IgD-negative memory B cell (primary cell): ENCODE results near the gene RBM18. TPM values are rescaled to one million over a fixed set of nuclear protein-coding genes. Genes with fewer than 3 reads are reported as not detected.
A peak's percentile ranks its signal among the peaks of the same experiment; 100 is the strongest.

ENCODE experiments used
- H3K27ac Mint-ChIP-seq, 3 donors: one replicate each; pipeline ENCODE4 v1.8.0; 2020 to 2022; ENCODE audit warnings: mild to moderate bottlenecking in 3 of 3, mixed read lengths in 3 of 3, moderate library complexity in 1 of 3
- H3K27me3 Mint-ChIP-seq: one replicate; pipeline ENCODE4 v1.8.0; 2021; ENCODE audit warnings: mixed read lengths
- H3K36me3 Mint-ChIP-seq: one replicate; pipeline ENCODE4 v1.8.0; 2020; ENCODE audit warnings: mild to moderate bottlenecking, mixed read lengths
- H3K4me1 Mint-ChIP-seq, 3 donors: one replicate each; pipeline ENCODE4 v1.8.0; 2020 to 2022; ENCODE audit warnings: mixed read lengths in 3 of 3, mild to moderate bottlenecking in 1 of 3
- H3K4me3 Mint-ChIP-seq, 4 donors: one replicate each; pipeline ENCODE4 v1.8.0; 2020 to 2022; ENCODE audit warnings: mild to moderate bottlenecking in 4 of 4, mixed read lengths in 4 of 4, moderate library complexity in 3 of 4
- H3K9me3 Mint-ChIP-seq, 3 donors: one replicate each; pipeline ENCODE4 v1.8.0; 2020 to 2021; ENCODE audit warnings: mixed read lengths in 3 of 3, mild to moderate bottlenecking in 1 of 3
- polyA plus RNA-seq: library from polyadenylated mRNA; unstranded; fragments of 300-500 nt; fragmentation: Illumina TruSeq; gene quantifications from one replicate; pipeline ENCODE4 v1.2.3, GENCODE V29; 2021

Gene RBM18
- polyA plus RNA-seq, 1 donor from 2014 or later = 19.0 TPM

DNA sequence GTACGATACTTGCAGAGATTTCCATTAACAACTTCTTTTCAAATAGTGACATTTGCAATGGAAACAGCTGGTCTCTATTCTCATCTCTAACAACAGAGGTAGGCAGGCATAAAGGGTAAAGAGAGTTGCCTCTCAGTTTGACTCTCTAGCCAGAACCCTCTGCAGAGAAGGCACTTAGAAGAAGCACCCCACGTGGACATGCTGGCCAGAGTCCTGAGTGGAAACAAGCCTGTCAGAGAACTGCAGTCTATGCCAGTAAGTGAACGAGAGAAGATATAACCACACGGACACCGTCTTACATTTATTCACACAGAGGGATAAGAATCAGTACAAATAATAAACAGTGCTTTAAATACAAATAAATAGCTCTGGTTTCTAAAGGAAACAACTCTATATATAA is 24.9 kb downstream of the RBM18 start:
- H3K36me3 Mint-ChIP-seq = peaks cover 7% of the 10 kb centered on the region
- no peaks in the 10 kb centered on the region for H3K4me1 Mint-ChIP-seq
- H3K4me3 Mint-ChIP-seq = no peak overlapping the region
- no peaks in the 10 kb centered on the region for H3K9me3 Mint-ChIP-seq
- peak overlapping the region in 1 of 3 donors; percentile 35 for H3K27ac Mint-ChIP-seq
- no peaks in the 10 kb centered on the region for H3K27me3 Mint-ChIP-seq

- Mint-ChIP-seq H3K4me3 (no peak overlapping the region), H3K36me3 (peaks cover 5% of the 10 kb centered on the region), H3K27ac (no peak overlapping the region)
These were observed 28.0 kb downstream of the RBM18 start for GRCh38 chr9:122236681-122237080.

DNA sequence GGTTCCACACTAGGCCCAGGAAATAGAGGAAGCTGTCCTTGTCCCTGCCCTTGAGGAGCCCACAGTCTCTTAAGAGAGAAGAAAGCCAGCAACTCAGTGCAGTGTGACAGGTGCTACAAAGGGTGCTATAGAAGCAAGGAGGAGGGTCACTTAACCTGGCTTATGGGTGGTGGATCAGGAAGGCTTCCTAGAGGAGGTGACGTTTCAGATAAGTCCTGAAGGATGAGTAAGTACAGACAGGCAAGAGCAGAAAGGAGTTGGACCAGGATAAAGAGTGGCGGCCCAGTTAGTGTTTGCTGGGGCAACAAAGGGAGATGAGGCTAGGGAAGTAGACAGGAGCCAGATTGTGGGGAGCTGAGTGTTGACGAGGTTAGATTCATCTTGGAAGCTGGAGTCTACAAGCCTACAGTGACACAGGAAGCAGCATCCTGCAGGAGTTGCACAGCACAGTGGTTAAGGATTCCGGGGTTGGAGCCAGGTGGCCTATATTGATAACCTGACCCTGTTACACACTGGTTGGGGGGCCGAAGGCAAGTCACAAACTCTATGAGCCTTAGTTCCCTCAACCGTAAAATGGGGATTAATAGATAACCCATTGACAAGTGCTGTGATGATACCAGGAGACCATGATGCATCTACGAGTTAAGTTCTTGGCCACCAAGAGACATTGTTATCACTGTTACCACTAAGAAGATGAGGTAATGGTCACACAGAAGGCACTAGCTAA is 30.5 kb downstream of the RBM18 start:
- no peaks in the 10 kb centered on the region for H3K4me1 Mint-ChIP-seq
- peaks cover 2% of the 10 kb centered on the region for H3K36me3 Mint-ChIP-seq
- no peak overlapping the region for H3K4me3 Mint-ChIP-seq
- no peaks in the 10 kb centered on the region for H3K27me3 Mint-ChIP-seq
- no peaks in the 10 kb centered on the region for H3K9me3 Mint-ChIP-seq
- H3K27ac Mint-ChIP-seq = no peak overlapping the region

More at GRCh38 chr9:122236681-122237080, 28.0 kb downstream of the RBM18 start:
- Mint-ChIP-seq H3K9me3 (no peaks in the 10 kb centered on the region), H3K4me1 (no peaks in the 10 kb centered on the region), H3K27me3 (no peaks in the 10 kb centered on the region)

DNA sequence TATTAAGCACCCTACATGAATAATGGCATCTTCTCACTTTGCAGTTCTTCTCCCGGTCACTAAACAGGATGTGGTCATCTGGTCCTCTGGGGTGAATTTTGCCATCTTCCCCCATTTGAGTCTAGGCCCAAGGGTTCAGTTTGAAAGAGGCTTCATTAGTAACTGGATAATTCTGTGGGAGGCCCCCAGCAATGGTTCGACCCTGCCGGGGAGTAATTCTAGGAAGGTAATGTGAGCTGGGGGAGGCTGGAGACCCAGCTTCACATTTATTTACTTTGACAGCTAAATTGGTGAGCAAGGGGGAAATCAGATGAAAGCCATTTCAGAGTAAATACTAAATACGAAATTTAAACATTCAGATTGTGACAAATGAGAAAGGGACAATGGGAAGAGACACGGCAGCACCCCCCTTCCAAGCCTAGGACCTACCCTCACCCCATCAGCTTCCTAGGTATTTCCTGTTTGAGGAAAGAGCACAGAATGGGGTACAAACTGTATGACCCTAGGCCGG is 31.8 kb downstream of the RBM18 start:
- Mint-ChIP-seq H3K27ac (no peak overlapping the region), H3K27me3 (peaks cover 4% of the 10 kb centered on the region), H3K9me3 (no peaks in the 10 kb centered on the region), H3K4me1 (no peaks in the 10 kb centered on the region), H3K36me3 (no peaks in the 10 kb centered on the region), H3K4me3 (no peak overlapping the region)

DNA sequence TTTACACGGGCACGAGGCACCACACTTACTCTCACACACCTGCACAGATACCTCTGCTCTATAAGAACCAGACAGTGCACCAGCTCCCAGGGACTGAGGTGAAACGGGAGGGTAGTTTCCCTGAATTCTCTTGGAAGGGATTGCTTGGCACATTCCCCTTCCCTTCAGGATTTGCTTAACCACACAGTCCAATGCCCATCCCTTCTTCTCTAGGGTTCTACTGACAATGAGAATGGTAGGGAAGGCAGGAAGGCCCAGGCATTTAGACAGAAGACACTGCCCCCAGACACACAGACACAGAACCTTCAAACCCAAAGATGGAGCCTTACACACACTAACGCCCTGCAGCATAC is 35.2 kb downstream of the RBM18 start:
- Mint-ChIP-seq H3K9me3 (no peaks in the 10 kb centered on the region), H3K4me3 (no peak overlapping the region), H3K36me3 (no peaks in the 10 kb centered on the region), H3K4me1 (no peaks in the 10 kb centered on the region), H3K27ac (no peak overlapping the region), H3K27me3 (peaks cover 29% of the 10 kb centered on the region)

DNA sequence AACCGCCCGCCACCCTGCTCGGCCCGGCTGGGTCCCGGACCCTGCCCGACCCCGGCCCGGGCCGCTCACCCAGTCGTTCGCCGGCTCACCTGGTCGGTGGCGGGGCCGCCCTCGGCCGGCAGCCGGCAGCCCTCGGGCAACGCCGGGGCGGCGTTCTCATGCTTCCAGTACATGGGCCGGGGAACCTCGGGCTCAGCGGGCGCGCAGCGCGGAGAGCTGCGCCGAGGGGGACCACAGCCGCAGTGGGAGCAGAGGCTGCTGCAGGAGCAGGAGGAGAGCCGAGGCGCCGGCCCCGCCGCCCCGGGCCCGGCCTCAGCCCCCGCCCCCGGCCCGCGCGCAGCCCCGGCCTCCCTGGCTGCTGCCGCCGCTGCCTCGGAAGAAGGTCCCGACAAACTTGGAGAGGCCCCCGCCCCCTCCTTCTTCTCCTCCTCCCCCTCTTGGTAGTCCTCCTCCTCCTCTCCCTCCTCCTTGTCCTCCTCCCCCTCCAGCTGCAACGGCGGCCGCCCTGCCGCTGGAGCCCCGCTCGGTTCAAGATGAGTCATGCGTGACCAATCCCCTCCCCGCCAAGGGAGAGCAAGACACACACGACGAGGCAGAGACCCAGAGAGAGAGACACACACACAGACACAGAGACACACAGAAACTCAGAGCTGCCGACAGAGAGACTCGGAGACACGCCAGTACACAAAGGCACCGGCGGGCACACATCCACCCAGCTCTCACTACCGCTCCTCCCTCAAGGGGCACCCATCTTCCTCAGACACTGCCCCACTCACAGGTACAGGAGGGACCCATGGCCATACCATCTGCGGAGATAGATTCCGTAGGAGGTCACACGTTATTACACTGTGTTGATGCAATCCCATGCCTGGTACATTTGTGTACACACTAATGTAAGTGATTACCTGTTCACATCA is 35.8 kb downstream of the RBM18 start, which contains the start of gene LHX6:
TSS of gene LHX6 (minus strand) at position 390 of the 917 bp plus-strand sequence. CDS start at position 173, 217 bp downstream.
- H3K9me3 Mint-ChIP-seq = no peaks in the 10 kb centered on the region
- H3K4me3 Mint-ChIP-seq = peak within 1 kb of the TSS; percentile 38 to 84 (median 77)
- no peaks in the 10 kb centered on the region for H3K36me3 Mint-ChIP-seq

DNA sequence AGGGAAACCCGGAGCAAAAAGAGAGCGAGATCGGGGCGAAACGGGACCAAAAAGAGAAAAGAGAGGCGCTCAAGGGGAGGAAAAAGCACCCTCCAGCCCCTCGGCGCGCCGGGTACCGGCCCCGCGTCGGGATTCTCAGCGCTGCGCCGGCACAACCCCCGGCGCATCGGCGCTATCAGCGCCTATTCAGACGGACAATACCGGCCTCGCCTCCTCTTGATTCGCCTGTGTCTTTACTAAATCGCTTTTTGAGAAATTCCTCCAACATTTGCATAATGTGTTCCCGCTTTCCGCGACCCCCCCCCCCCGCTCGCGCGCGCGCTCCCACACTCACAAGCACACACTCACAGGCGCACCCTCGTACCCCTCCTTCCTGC is 36.5 kb downstream of the RBM18 start:
- Mint-ChIP-seq H3K27ac (no peak overlapping the region), H3K27me3 (peaks cover 38% of the 10 kb centered on the region), H3K4me3 (peak overlapping the region; percentile 38 to 84 (median 77)), H3K4me1 (no peaks in the 10 kb centered on the region), H3K9me3 (no peaks in the 10 kb centered on the region), H3K36me3 (no peaks in the 10 kb centered on the region)

More for the DNA sequence above, 35.8 kb downstream of the RBM18 start, which contains the start of gene LHX6:
- Mint-ChIP-seq H3K27me3 (peaks cover 32% of the 10 kb centered on the region), H3K4me1 (no peaks in the 10 kb centered on the region), H3K27ac (no peak within 1 kb of the TSS)

DNA sequence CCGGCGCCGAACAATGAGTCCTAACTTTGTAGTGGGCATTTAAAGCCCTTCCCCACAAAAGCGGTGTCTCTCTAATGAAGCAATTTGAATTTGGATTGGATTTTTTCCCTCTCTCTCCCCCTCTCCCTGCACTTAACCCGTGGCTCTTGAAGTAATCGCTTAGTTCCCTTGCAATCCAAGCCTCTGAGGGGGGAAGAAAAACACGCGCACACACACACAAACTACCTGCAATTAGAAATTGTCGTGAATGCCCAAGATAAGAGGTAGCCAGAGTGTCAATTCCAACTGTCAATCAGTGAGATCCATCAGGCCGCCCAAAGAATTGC is 37.1 kb downstream of the RBM18 start:
- no peaks in the 10 kb centered on the region for H3K4me1 Mint-ChIP-seq
- no peak overlapping the region for H3K27ac Mint-ChIP-seq
- H3K4me3 Mint-ChIP-seq = peak overlapping the region in 3 of 4 donors; percentile 47 to 75 (median 63)
- no peaks in the 10 kb centered on the region for H3K9me3 Mint-ChIP-seq
- H3K36me3 Mint-ChIP-seq = no peaks in the 10 kb centered on the region
- peaks cover 44% of the 10 kb centered on the region for H3K27me3 Mint-ChIP-seq

DNA sequence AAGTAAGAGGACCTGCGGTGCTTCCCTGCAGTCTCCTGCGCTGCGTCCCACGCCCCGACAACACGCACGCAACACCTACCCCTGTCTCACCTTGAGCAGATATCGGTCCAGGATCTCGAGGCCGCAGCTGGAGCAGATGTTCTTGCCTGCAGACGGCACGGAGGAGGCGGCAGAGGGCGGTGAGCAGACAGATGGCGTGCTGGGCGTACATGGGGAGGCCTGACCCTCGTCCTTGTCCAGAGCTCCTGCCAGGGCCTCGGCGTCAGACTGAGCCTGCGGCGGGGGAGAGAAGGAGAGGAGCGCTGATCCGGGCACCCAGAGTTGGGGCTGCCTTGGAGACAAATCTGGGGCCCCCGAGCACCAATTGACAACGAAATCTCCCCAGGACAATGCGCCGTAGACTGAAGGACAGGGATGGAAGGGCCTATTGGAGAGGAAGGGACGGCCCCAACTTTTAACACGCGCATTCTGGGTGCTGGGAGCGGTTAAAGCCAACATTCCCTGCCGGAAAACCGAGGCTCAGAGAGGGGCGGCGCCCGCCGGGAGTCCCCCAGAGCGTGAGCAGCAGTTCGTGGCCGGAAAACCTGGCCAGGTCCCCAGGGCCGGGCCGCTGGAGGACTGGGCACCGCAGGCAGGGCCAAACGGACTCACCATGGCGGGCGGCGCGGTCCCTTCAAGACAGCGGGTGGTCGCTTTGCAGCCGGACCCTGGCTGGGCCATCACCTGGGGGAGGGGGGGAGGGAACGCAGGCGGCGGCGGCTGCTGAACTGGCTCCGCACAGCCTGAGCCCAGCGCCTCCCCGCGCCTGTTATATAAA is 37.7 kb downstream of the RBM18 start:
- no peaks in the 10 kb centered on the region for H3K4me1 Mint-ChIP-seq
- no peaks in the 10 kb centered on the region for H3K9me3 Mint-ChIP-seq
- H3K27ac Mint-ChIP-seq = no peak overlapping the region
- H3K27me3 Mint-ChIP-seq = peaks cover 49% of the 10 kb centered on the region
- H3K4me3 Mint-ChIP-seq = peak overlapping the region in 2 of 4 donors; percentile 47 to 63
- no peaks in the 10 kb centered on the region for H3K36me3 Mint-ChIP-seq

GRCh38 chr9:122226142-122226757 is 38.4 kb downstream of the RBM18 start:
- H3K9me3 Mint-ChIP-seq = no peaks in the 10 kb centered on the region
- no peaks in the 10 kb centered on the region for H3K4me1 Mint-ChIP-seq
- H3K4me3 Mint-ChIP-seq = no peak overlapping the region
- peaks cover 57% of the 10 kb centered on the region for H3K27me3 Mint-ChIP-seq
- H3K36me3 Mint-ChIP-seq = no peaks in the 10 kb centered on the region
- H3K27ac Mint-ChIP-seq = peak overlapping the region in 1 of 3 donors; percentile 59

- Mint-ChIP-seq H3K4me1 (peaks cover 0 to 3% (median 0%) of the 10 kb centered on the region in 3 donors), H3K36me3 (no peaks in the 10 kb centered on the region), H3K27me3 (peaks cover 62% of the 10 kb centered on the region), H3K4me3 (peak overlapping the region in 1 of 4 donors; percentile 12), H3K9me3 (no peaks in the 10 kb centered on the region), H3K27ac (no peak overlapping the region)
These were observed 39.1 kb downstream of the RBM18 start for GRCh38 chr9:122225312-122226141.

DNA sequence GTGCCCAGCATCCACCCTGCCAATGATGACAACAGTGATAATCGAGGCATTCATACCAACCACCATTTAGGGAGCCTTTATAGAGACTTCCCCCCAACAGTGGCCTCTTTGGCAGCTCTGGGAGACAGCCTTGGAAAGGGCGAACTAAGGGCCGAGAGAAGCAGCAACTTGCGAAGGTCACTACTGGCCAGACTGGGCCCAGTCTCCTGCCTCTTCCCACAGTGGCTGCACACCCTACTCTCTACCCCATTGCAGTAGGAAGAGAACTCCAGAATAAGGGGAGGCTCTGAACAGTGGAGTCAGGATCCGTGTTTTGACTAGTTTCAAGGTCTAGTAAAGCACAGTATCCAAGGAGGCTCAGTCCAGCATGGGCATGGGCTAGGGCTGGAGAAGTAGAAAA is 41.2 kb downstream of the RBM18 start:
- H3K27me3 Mint-ChIP-seq = peaks cover 81% of the 10 kb centered on the region
- H3K9me3 Mint-ChIP-seq = no peaks in the 10 kb centered on the region
- no peaks in the 10 kb centered on the region for H3K36me3 Mint-ChIP-seq
- no peak overlapping the region for H3K4me3 Mint-ChIP-seq
- no peak overlapping the region for H3K27ac Mint-ChIP-seq
- peaks cover 3 to 15% (median 12%) of the 10 kb centered on the region in 3 donors for H3K4me1 Mint-ChIP-seq

DNA sequence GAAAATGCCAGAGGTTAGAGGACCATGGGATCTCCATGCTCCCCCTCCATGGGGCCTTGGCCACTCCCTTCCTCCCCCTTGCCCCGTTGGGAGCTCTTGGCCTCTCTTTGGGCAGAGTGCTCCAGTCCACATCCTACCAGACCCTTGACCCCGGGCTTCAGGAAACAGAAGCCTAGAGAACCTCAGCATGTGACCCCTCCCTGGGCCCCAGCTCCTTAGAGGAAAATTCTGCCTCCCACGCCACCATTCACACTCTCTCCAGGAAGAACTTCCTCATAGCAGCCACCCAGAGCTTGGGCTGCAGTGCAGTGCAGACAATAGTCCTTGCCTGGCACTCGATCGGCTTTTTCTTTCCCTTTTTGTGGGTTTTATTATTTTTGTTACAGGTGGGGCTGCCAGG is 41.8 kb downstream of the RBM18 start:
- H3K4me3 Mint-ChIP-seq = no peak overlapping the region
- no peaks in the 10 kb centered on the region for H3K9me3 Mint-ChIP-seq
- no peaks in the 10 kb centered on the region for H3K36me3 Mint-ChIP-seq
- H3K4me1 Mint-ChIP-seq = peaks cover 6 to 20% (median 16%) of the 10 kb centered on the region in 3 donors
- no peak overlapping the region for H3K27ac Mint-ChIP-seq
- H3K27me3 Mint-ChIP-seq = peaks cover 83% of the 10 kb centered on the region
